DND-41 (cell line): ENCODE results near the gene CRYBA2.

ENCODE experiments used
- ATAC-seq: fragments of 200-7000 bp; cut with Tn5 transposase; 3 replicates; pipeline ENCODE4 v1.9.1; 2021; ENCODE audit warnings: low read depth; ENCODE audit not compliant: insufficient read depth
- DNase-seq: peaks from one replicate; pipeline ENCODE4 v3.0.0-alpha.2; 2020
- H2AFZ ChIP-seq: 2 replicates; pipeline ENCODE4 v1.6.0; 2012; ENCODE audit warnings: low read depth, low read length
- H3K27ac ChIP-seq: 2 replicates; pipeline ENCODE4 v1.5.1; 2012; ENCODE audit warnings: low read length, inconsistent platforms
- H3K27me3 ChIP-seq: fragments of 200-600 bp; sonication (generic); 2 replicates; pipeline ENCODE4 v1.6.0; 2012; ENCODE audit warnings: low read length, mild to moderate bottlenecking, inconsistent platforms; ENCODE audit not compliant: insufficient read depth, poor library complexity
- H3K36me3 ChIP-seq: 2 replicates; pipeline ENCODE4 v1.5.1; 2012; ENCODE audit warnings: low read length, inconsistent platforms; ENCODE audit not compliant: insufficient read depth
- H3K4me1 ChIP-seq: 2 replicates; pipeline ENCODE4 v1.5.1; 2012; ENCODE audit warnings: mild to moderate bottlenecking, low read length; ENCODE audit not compliant: insufficient read depth
- H3K4me2 ChIP-seq: 2 replicates; pipeline ENCODE4 v1.6.0; 2012; ENCODE audit warnings: mild to moderate bottlenecking, moderate library complexity, low read length, inconsistent platforms; ENCODE audit not compliant: insufficient read depth
- H3K4me3 ChIP-seq, 2 experiments: fragments of 200-600 bp in 1 of 2; shearing (Covaris generic) in 1 of 2; 2 replicates each; pipeline ENCODE4 v1.5.1; 2012 to 2016; ENCODE audit warnings: inconsistent platforms in 2 of 2, low read length in 2 of 2, mild to moderate bottlenecking in 2 of 2, low read depth in 1 of 2, moderate library complexity in 1 of 2
- H3K79me2 ChIP-seq: 2 replicates; pipeline ENCODE4 v1.6.0; 2012; ENCODE audit warnings: low read length, inconsistent platforms; ENCODE audit not compliant: insufficient read depth
- H3K9ac ChIP-seq: 2 replicates; pipeline ENCODE4 v1.6.0; 2012; ENCODE audit warnings: low read depth, mild to moderate bottlenecking, inconsistent platforms, low read length, moderate library complexity
- H3K9me3 ChIP-seq: 2 replicates; pipeline ENCODE4 v1.5.1; 2012; ENCODE audit warnings: low read length, moderate library complexity, mild to moderate bottlenecking, inconsistent platforms; ENCODE audit not compliant: insufficient read depth, severe bottlenecking
- H4K20me1 ChIP-seq: 2 replicates; pipeline ENCODE4 v1.6.0; 2012; ENCODE audit warnings: low read length; ENCODE audit not compliant: insufficient read depth
- CTCF ChIP-seq: IDR thresholded peaks from 2 replicates; pipeline ENCODE4 v1.5.1; 2012; ENCODE audit warnings: borderline replicate concordance, low read length, moderate library complexity, mild to moderate bottlenecking; ENCODE audit not compliant: poor library complexity, severe bottlenecking; ENCODE audit errors: extremely low read depth
- EZH2 ChIP-seq: IDR thresholded peaks from 3 replicates; pipeline ENCODE4 v1.6.1; 2012; ENCODE audit warnings: borderline replicate concordance, low read depth, mild to moderate bottlenecking, moderate library complexity, low read length, inconsistent platforms; ENCODE audit not compliant: severe bottlenecking

The CRYBA2 gene

GRCh38 chr2:218983934-218984238 lies 9.3 kb downstream of the CRYBA2 start:
- H3K27ac ChIP-seq, result no peak overlapping the region
- peaks cover 8% of the 10 kb centered on the region for H3K4me1 ChIP-seq
- no peak overlapping the region for H3K4me3 ChIP-seq
- H4K20me1 ChIP-seq, result peaks cover 17% of the 10 kb centered on the region
- H3K36me3 ChIP-seq, result no peaks in the 10 kb centered on the region
- TF ChIP-seq CTCF, result no peak
- no peak for TF ChIP-seq EZH2
- H3K79me2 ChIP-seq, result no peaks in the 10 kb centered on the region
- H3K4me2 ChIP-seq, result no peak overlapping the region
- H3K27me3 ChIP-seq, result peaks cover 54% of the 10 kb centered on the region
- DNase-seq (no peak), ATAC-seq (no peak)
- H2AFZ ChIP-seq, result no peak overlapping the region
- no peak overlapping the region for H3K9ac ChIP-seq
- no peaks in the 10 kb centered on the region for H3K9me3 ChIP-seq

- H4K20me1 ChIP-seq, result peaks cover 17% of the 10 kb centered on the region
- no peak overlapping the region for H3K9ac ChIP-seq
- peaks cover 8% of the 10 kb centered on the region for H3K4me1 ChIP-seq
- ATAC-seq (no peak), DNase-seq (no peak)
- no peaks in the 10 kb centered on the region for H3K9me3 ChIP-seq
- H3K36me3 ChIP-seq, result no peaks in the 10 kb centered on the region
- peaks cover 50% of the 10 kb centered on the region for H3K27me3 ChIP-seq
- TF ChIP-seq CTCF, result no peak
- no peak for TF ChIP-seq EZH2
- H3K27ac ChIP-seq, result no peak overlapping the region
- H3K4me3 ChIP-seq, result no peak overlapping the region
- no peaks in the 10 kb centered on the region for H3K79me2 ChIP-seq
- no peak overlapping the region for H2AFZ ChIP-seq
- H3K4me2 ChIP-seq, result no peak overlapping the region
These were observed 9.8 kb downstream of the CRYBA2 start for GRCh38 chr2:218983263-218983933.

- H4K20me1 ChIP-seq, result peaks cover 17% of the 10 kb centered on the region
- no peak overlapping the region for H3K27ac ChIP-seq
- H3K36me3 ChIP-seq, result no peaks in the 10 kb centered on the region
- H3K4me2 ChIP-seq, result no peak overlapping the region
- H3K79me2 ChIP-seq, result no peaks in the 10 kb centered on the region
- TF ChIP-seq CTCF (no peak), EZH2 (no peak)
- ATAC-seq (no peak), DNase-seq (no peak)
- no peak overlapping the region for H3K9ac ChIP-seq
- no peak overlapping the region for H2AFZ ChIP-seq
- H3K27me3 ChIP-seq, result peaks cover 50% of the 10 kb centered on the region
- H3K9me3 ChIP-seq, result no peaks in the 10 kb centered on the region
- no peak overlapping the region for H3K4me3 ChIP-seq
- H3K4me1 ChIP-seq, result peaks cover 8% of the 10 kb centered on the region
These were observed 10.5 kb downstream of the CRYBA2 start for GRCh38 chr2:218982586-218983262.
